Uterus (tissue), 2 donors: ENCODE results near the gene INS.

Experiments
- POLR2A ChIP-seq, 2 donors: fragments of 450-650 bp; IDR thresholded peaks; one replicate each; pipeline ENCODE4 v1.6.1; 2016; ENCODE audit warnings: antibody characterized with exemption in 2 of 2, mild to moderate bottlenecking in 1 of 2, moderate library complexity in 1 of 2
- TF ChIP-seq, protein P1 (sequence below), 4 experiments: fragments of 200-600 bp in 2 of 4; fragments of 450-650 bp in 2 of 4; sonication (generic) in 2 of 4; IDR thresholded peaks; one replicate each; pipeline ENCODE4 v1.5.1; 2016 to 2019; ENCODE audit warnings: antibody characterized with exemption in 4 of 4, mild to moderate bottlenecking in 2 of 4, moderate library complexity in 1 of 4

DNA sequence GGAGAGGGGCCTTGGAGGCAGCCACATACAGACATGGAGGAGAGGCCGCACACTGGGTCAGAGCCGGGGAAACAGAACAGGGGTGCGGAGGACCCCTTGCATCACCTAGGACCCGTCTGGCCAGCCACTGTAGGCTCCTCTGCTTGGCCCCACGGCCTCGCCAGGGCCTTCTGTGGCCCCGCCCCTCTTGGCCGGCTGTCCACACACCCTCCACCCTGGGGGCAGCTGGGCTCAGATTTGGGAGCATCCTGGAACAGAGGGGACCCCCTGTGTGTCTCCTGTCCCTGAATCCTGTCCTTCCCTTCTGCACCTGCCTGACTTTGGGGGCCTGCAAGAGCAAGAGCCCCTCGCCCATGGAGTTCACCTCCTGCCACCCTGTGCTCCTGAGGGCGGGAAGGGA is 18.5 kb upstream of the INS start:
- no peak for TF ChIP-seq POLR2A (IDR thresholded peaks at IDR 0.05)
- TF ChIP-seq, protein P1, sequence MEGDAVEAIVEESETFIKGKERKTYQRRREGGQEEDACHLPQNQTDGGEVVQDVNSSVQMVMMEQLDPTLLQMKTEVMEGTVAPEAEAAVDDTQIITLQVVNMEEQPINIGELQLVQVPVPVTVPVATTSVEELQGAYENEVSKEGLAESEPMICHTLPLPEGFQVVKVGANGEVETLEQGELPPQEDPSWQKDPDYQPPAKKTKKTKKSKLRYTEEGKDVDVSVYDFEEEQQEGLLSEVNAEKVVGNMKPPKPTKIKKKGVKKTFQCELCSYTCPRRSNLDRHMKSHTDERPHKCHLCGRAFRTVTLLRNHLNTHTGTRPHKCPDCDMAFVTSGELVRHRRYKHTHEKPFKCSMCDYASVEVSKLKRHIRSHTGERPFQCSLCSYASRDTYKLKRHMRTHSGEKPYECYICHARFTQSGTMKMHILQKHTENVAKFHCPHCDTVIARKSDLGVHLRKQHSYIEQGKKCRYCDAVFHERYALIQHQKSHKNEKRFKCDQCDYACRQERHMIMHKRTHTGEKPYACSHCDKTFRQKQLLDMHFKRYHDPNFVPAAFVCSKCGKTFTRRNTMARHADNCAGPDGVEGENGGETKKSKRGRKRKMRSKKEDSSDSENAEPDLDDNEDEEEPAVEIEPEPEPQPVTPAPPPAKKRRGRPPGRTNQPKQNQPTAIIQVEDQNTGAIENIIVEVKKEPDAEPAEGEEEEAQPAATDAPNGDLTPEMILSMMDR (IDR thresholded peaks at IDR 0.05): no peak
